K562 (cell line): ENCODE data around the gene BCL2L12. TPM values are rescaled to one million over a fixed set of nuclear protein-coding genes. Genes with fewer than 3 reads are reported as not detected.

ENCODE experiments used
- ATAC-seq: fragments of 200-7000 bp; cut with Tn5 transposase; 3 replicates; pipeline ENCODE4 v1.9.1; 2020; ENCODE audit warnings: moderate library complexity
- BruUV-seq: library from RNA; stranded (reverse); fragments of 400-500 nt; replicated peaks from 2 replicates; lab custom pipeline; 2021; lab: Mats Ljungman, UMichigan
- CTCF ChIA-PET: fragments of 300-600 bp; formaldehyde crosslinking; extraction: SDS; loops from one replicate; lab custom pipeline; 2021; ENCODE audit warnings: low intra/inter-chr PET ratio; lab: Yijun Ruan, JAX
- POLR2A ChIA-PET: fragments of 300-600, 350-650 bp; sonication (Branson Sonifier 250); formaldehyde crosslinking; extraction: SDS; loops from one replicate; lab custom pipeline; 2021; ENCODE audit warnings: antibody characterized with exemption, inconsistent platforms; lab: Yijun Ruan, JAX
- DNase-seq, 4 experiments: peaks; one replicate each; pipeline versions ENCODE4 v3.0.0 to v3.0.0-alpha.2; 2011 to 2018; ENCODE audit warnings: low spot score in 3 of 4, mixed read lengths in 3 of 4; ENCODE audit errors: extremely low read depth in 1 of 4
- FAIRE-seq: peaks from 2 replicates; lab custom pipeline; 2011; peaks lifted over from hg19 to GRCh38; lab: Jason Lieb, UNC
- H2AFZ ChIP-seq: 2 replicates; pipeline ENCODE4 v1.6.0; 2011; ENCODE audit warnings: low read depth, low read length, control low read depth, inconsistent platforms
- H3K27ac ChIP-seq: fragments of 200-600 bp; 3 replicates; pipeline ENCODE4 v1.8.0; 2011; ENCODE audit warnings: low read depth, mild to moderate bottlenecking, control low read depth, inconsistent platforms, low read length, moderate library complexity, mixed read lengths; ENCODE audit errors: extremely low read depth
- H3K27me3 ChIP-seq, 2 experiments: fragments of 300-600 bp in 1 of 2; 2 replicates in 1 of 2; 3 replicates in 1 of 2; pipeline versions ENCODE4 v1.6.0 to v1.8.0; 2011; ENCODE audit warnings: inconsistent platforms in 2 of 2, low read length in 2 of 2, mild to moderate bottlenecking in 1 of 2, mixed read lengths in 1 of 2, moderate library complexity in 1 of 2; ENCODE audit not compliant: control insufficient read depth in 2 of 2, insufficient read depth in 2 of 2
- H3K36me3 ChIP-seq: fragments of 300-600 bp; 3 replicates; pipeline ENCODE4 v1.8.0; 2011; ENCODE audit warnings: mild to moderate bottlenecking, low read length, inconsistent platforms; ENCODE audit not compliant: control insufficient read depth, insufficient read depth
- H3K4me1 ChIP-seq, 2 experiments: fragments of 200-600 bp in 1 of 2; replicated peaks in 1 of 2; 2 replicates in 1 of 2; 3 replicates in 1 of 2; pipeline versions ENCODE4 v1.5.1 to v1.8.0; 2011; ENCODE audit warnings: inconsistent platforms in 2 of 2, low read length in 2 of 2, mild to moderate bottlenecking in 1 of 2, mixed read lengths in 1 of 2, moderate library complexity in 1 of 2; ENCODE audit not compliant: control insufficient read depth in 2 of 2, insufficient read depth in 2 of 2
- H3K4me2 ChIP-seq: 2 replicates; pipeline ENCODE4 v1.6.1; 2011; ENCODE audit warnings: low read length, control low read depth, inconsistent platforms, mixed read lengths; ENCODE audit not compliant: insufficient read depth
- H3K4me3 ChIP-seq: fragments of 200-600 bp; sonication (generic), shearing (Covaris generic); 2 replicates; pipeline ENCODE4 v1.5.1; 2016; ENCODE audit warnings: control low read depth, inconsistent platforms
- H3K79me2 ChIP-seq: fragments of 200-600 bp; 3 replicates; pipeline ENCODE4 v1.8.0; 2011; ENCODE audit warnings: low read length, inconsistent platforms; ENCODE audit not compliant: control insufficient read depth, insufficient read depth
- H3K9ac ChIP-seq, 2 experiments: 2 replicates each; pipeline versions ENCODE4 v1.6.0 to v1.6.1; 2011; ENCODE audit warnings: low read depth in 2 of 2, low read length in 2 of 2, control low read depth in 1 of 2, inconsistent platforms in 1 of 2, mild to moderate bottlenecking in 1 of 2, mixed read lengths in 1 of 2; ENCODE audit not compliant: insufficient read depth in 1 of 2
- H3K9me1 ChIP-seq: one replicate; pipeline ENCODE4 v1.6.0; 2011; ENCODE audit warnings: inconsistent platforms, mild to moderate bottlenecking, low read length, moderate library complexity; ENCODE audit not compliant: control insufficient read depth, insufficient read depth
- H3K9me3 ChIP-seq: replicated peaks from 2 replicates; pipeline ENCODE4 v1.5.1; 2011; ENCODE audit warnings: low read depth, low read length, inconsistent platforms; ENCODE audit not compliant: control insufficient read depth, insufficient read depth
- H4K20me1 ChIP-seq: replicated peaks from 2 replicates; pipeline ENCODE4 v1.6.1; 2011; ENCODE audit warnings: low read length, inconsistent platforms, mixed read lengths; ENCODE audit not compliant: control insufficient read depth, insufficient read depth
- GABPA ChIP-seq: fragments of 200-800 bp; sonication (Bioruptor generic); conservative IDR thresholded peaks from 2 replicates; pipeline ENCODE4 v1.6.1; 2016; ENCODE audit warnings: low read depth, missing genetic modification characterization, missing compliant biosample characterization
- HEY1 ChIP-seq: fragments of 250-450 bp; sonication (Bioruptor Pico); IDR thresholded peaks from 2 replicates; pipeline ENCODE4 v1.5.0; 2020; ENCODE audit warnings: mild to moderate bottlenecking, moderate library complexity, borderline replicate concordance
- KLF6 ChIP-seq: fragments of 250-450 bp; sonication (Bioruptor Pico); IDR thresholded peaks from 2 replicates; pipeline ENCODE4 v1.4.0; 2020; ENCODE audit warnings: mild to moderate bottlenecking, moderate library complexity, borderline replicate concordance
- MBD1 ChIP-seq: fragments of 250-450 bp; sonication (Bioruptor Pico); IDR thresholded peaks from 2 replicates; pipeline ENCODE4 v1.8.0; 2022; ENCODE audit warnings: inconsistent platforms
- NR2C2 ChIP-seq, 2 experiments: fragments of 200-800 bp in 1 of 2; sonication (Bioruptor generic) in 1 of 2; sonication (generic) in 1 of 2; formaldehyde crosslinking in 1 of 2; IDR thresholded peaks; 2 replicates each; pipeline versions ENCODE4 v1.6.1 to v1.8.0; 2016 to 2022; ENCODE audit warnings: mild to moderate bottlenecking in 1 of 2, missing compliant biosample characterization in 1 of 2, missing genetic modification characterization in 1 of 2, missing genetic modification reagents in 1 of 2
- NRF1 ChIP-seq, 2 experiments: fragments of 450-650 bp; IDR thresholded peaks in 1 of 2; conservative IDR thresholded peaks in 1 of 2; 2 replicates each; pipeline ENCODE4 v1.6.1; 2014; ENCODE audit warnings: mild to moderate bottlenecking in 2 of 2
- RHOXF2B ChIP-seq: fragments of 250-450 bp; sonication (Bioruptor Pico); conservative IDR thresholded peaks from 2 replicates; pipeline ENCODE4 v1.5.1; 2021
- SREBF1 ChIP-seq: fragments of 150-350 bp; IDR thresholded peaks from 2 replicates; pipeline ENCODE4 v1.6.1; 2014; ENCODE audit warnings: antibody characterized with exemption, low read depth, low read length, borderline replicate concordance
- TCF7 ChIP-seq: sonication (generic); IDR thresholded peaks from 2 replicates; pipeline ENCODE4 v1.6.1; 2016; ENCODE audit warnings: antibody characterized with exemption, borderline replicate concordance
- ZBTB2 ChIP-seq: fragments of 450-650 bp; IDR thresholded peaks from 2 replicates; pipeline ENCODE4 v1.6.1; 2016; ENCODE audit warnings: antibody characterized with exemption
- ZEB2 ChIP-seq: fragments of 450-650 bp; IDR thresholded peaks from 2 replicates; pipeline ENCODE4 v1.6.1; 2016
- ZNF707 ChIP-seq: fragments of 250-450 bp; sonication (Bioruptor Pico); conservative IDR thresholded peaks from 2 replicates; pipeline ENCODE4 v1.8.0; 2022; ENCODE audit warnings: inconsistent platforms, mild to moderate bottlenecking, moderate library complexity
- WGBS: fragments of 100-300 bp; shearing (Covaris generic); methylation state at CpG from one replicate; pipeline ENCODE4 v1.1.6; 2016; ENCODE audit warnings: low coverage, mixed read lengths; ENCODE audit not compliant: insufficient coverage; ENCODE audit errors: missing lambda C conversion rate; 5-methylcytosine and 5-hydroxymethylcytosine counted together
- in situ Hi-C: fragments of 300-500 bp; cut with MboI; formaldehyde crosslinking; loops from 4 replicates; pipeline ENCODE4 v1.15.0; 2018; ENCODE audit warnings: inconsistent platforms, mixed read lengths
- intact Hi-C: fragments of 100-400 bp; cut with micrococcal nuclease; formaldehyde crosslinking; loops from 2 replicates; pipeline ENCODE4 v1.14.2; 2022
- polyA plus RNA-seq, 8 experiments: library from polyadenylated mRNA; depleted of rRNA in 4 of 8; stranded (reverse) in 5 of 8; unstranded in 3 of 8; fragments of >200 nt; fragmentation: Nextera tagmentation in 2 of 8; fragmentation: Illumina TruSeq in 1 of 8; extraction: Ambion mirVana in 2 of 8; extraction: Trizol in 1 of 8; gene quantifications; 2 replicates each; pipeline versions ENCODE4 v1.2.1 to v1.2.3, GENCODE V29; 2011 to 2014; ENCODE audit warnings: inconsistent platforms in 1 of 8, missing spikeins in 1 of 8
- total RNA-seq, 7 experiments: library from RNA; depleted of rRNA in 6 of 7; stranded (reverse); fragments of >200 nt in 6 of 7; fragmentation: Illumina TruSeq in 2 of 7; extraction: Trizol in 2 of 7; gene quantifications; 2 replicates each; pipeline versions ENCODE4 v1.2.1 to v1.2.3, GENCODE V29; 2011 to 2021; ENCODE audit warnings: low replicate concordance in 1 of 7
- TF ChIP-seq, protein P1 (sequence below): sonication (generic); formaldehyde crosslinking; IDR thresholded peaks from 2 replicates; pipeline ENCODE4 v1.8.0; 2022; ENCODE audit warnings: mild to moderate bottlenecking, missing genetic modification reagents

The BCL2L12 gene
- total and polyA plus RNA-seq, 9 of the 15 experiments (the other 6 are each of a cell fraction or from before 2014, with no cell fraction given): 7.4 to 263 (median 81.2) TPM

DNA sequence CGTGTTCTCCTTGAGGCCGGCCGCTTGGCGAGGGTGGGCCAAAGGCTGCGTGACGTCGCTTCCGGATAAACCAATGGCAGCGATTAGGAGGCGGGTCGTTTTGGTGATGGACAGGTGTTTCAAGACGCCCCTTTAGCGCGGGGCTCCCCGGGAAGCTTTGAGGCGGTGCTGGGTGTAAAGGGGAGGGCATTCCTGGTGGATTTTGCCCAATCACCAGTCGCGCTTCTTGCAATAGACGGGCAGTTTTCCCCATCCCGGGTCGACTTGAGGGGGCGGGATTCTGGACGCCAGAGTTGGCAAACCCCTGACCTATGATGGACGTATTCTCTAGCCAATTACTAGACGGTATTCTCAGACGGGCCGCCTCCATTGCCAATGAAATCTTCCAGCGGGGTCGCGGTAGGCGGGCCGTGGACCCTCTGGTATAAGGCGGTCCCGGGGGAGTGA, 11.1 kb downstream of the BCL2L12 start:
- Histone ChIP-seq H3K4me3 (peak overlapping the region; percentile 85), H3K27me3 (no peaks in the 10 kb centered on the region), H3K27ac (peak overlapping the region; percentile 97), H4K20me1 (peaks cover 22% of the 10 kb centered on the region), H3K9me1 (no peaks in the 10 kb centered on the region), H3K9ac (peak overlapping the region; percentile 96 to 100), H3K79me2 (peaks cover 45% of the 10 kb centered on the region), H3K4me2 (peak overlapping the region; percentile 91), H3K4me1 (peaks cover 32 to 49% of the 10 kb centered on the region in 2 experiments), H3K9me3 (no peaks in the 10 kb centered on the region; the same call in 1 of the 2 replicates), H2AFZ (peak overlapping the region; percentile 67), H3K36me3 (peaks cover 48% of the 10 kb centered on the region; the same call in 2 of the 3 replicates)
- ChIA-PET POLR2A (interaction anchor here (0.6 to 2.7 kb wide), 32 partner anchors 9 to 371 kb away, joined by 3 to 35 read pairs (median 4); partner anchors contain the start of genes ADM5, BCL2L12, FUZ and IRF3), CTCF (no interaction called here)
- peak; percentile 80 for ATAC-seq
- in situ Hi-C loops (no loop called here), intact Hi-C loops (loop anchor here (2.0 to 5.0 kb wide), 5 partner anchors 34 to 190 kb away; partner anchors contain the start of genes AP2A1, PNKP, PRR12 and SCAF1)
- BruUV-seq: no TSS peak
- peak; percentile 90 to 100 (median 95) for DNase-seq
- peak; percentile 100 for FAIRE-seq
- under 1% methylated on average over 32 of the region's 34 CpGs for WGBS
- TF ChIP-seq HEY1 (CRISPR knock-in tag) (no peak), SREBF1 (0 out of 2 replicates have a peak, but pooled peaks have one; percentile 1), ZEB2 (no peak), GABPA (peak; percentile 79), NR2C2 (CRISPR knock-in tag; IDR thresholded peaks at IDR 0.05) (peak; percentile 64; the same call in 1 of the 2 replicates), NR2C2 (tag; IDR thresholded peaks at IDR 0.05) (peak; percentile 97), KLF6 (no peak), ZBTB2 (no peak), NRF1 (conservative IDR thresholded peaks at IDR 0.05 in 1 of 2, IDR thresholded peaks at IDR 0.05 in 1 of 2) (peak; percentile 71 to 78), RHOXF2B (CRISPR knock-in tag) (no peak), TCF7 (no peak), ZNF707 (CRISPR knock-in tag) (no peak), MBD1 (CRISPR knock-in tag) (no peak)
- TF ChIP-seq, protein P1, sequence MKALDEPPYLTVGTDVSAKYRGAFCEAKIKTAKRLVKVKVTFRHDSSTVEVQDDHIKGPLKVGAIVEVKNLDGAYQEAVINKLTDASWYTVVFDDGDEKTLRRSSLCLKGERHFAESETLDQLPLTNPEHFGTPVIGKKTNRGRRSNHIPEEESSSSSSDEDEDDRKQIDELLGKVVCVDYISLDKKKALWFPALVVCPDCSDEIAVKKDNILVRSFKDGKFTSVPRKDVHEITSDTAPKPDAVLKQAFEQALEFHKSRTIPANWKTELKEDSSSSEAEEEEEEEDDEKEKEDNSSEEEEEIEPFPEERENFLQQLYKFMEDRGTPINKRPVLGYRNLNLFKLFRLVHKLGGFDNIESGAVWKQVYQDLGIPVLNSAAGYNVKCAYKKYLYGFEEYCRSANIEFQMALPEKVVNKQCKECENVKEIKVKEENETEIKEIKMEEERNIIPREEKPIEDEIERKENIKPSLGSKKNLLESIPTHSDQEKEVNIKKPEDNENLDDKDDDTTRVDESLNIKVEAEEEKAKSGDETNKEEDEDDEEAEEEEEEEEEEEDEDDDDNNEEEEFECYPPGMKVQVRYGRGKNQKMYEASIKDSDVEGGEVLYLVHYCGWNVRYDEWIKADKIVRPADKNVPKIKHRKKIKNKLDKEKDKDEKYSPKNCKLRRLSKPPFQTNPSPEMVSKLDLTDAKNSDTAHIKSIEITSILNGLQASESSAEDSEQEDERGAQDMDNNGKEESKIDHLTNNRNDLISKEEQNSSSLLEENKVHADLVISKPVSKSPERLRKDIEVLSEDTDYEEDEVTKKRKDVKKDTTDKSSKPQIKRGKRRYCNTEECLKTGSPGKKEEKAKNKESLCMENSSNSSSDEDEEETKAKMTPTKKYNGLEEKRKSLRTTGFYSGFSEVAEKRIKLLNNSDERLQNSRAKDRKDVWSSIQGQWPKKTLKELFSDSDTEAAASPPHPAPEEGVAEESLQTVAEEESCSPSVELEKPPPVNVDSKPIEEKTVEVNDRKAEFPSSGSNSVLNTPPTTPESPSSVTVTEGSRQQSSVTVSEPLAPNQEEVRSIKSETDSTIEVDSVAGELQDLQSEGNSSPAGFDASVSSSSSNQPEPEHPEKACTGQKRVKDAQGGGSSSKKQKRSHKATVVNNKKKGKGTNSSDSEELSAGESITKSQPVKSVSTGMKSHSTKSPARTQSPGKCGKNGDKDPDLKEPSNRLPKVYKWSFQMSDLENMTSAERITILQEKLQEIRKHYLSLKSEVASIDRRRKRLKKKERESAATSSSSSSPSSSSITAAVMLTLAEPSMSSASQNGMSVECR (CRISPR knock-in tag): no peak
